K562 (cell line): ENCODE results near the gene PRDM11.

Source experiments
- EP300 ChIP-seq: IDR thresholded peaks from 2 replicates; pipeline ENCODE4 v1.6.1; 2012; ENCODE audit warnings: low read length, improper control_type of control experiment
- EZH2 ChIP-seq: IDR thresholded peaks from 2 replicates; pipeline ENCODE4 v1.6.1; 2012; ENCODE audit warnings: low read depth, mild to moderate bottlenecking, inconsistent platforms, low read length, borderline replicate concordance
- ZNF778 ChIP-seq: fragments of 450-650 bp; formaldehyde crosslinking; IDR thresholded peaks from 2 replicates; pipeline ENCODE4 v1.4.0; 2020; ENCODE audit warnings: mild to moderate bottlenecking, moderate library complexity
- TF ChIP-seq, protein P1 (sequence below), 3 experiments: IDR thresholded peaks in 2 of 3; conservative IDR thresholded peaks in 1 of 3; 2 replicates each; pipeline ENCODE4 v1.5.1; 2011 to 2012; ENCODE audit warnings: low read length in 3 of 3, mild to moderate bottlenecking in 3 of 3, control low read depth in 2 of 3, improper control_type of control experiment in 1 of 3, inconsistent platforms in 1 of 3, low read depth in 1 of 3, mixed read lengths in 1 of 3, moderate library complexity in 1 of 3; ENCODE audit not compliant: insufficient read depth in 2 of 3
- TF ChIP-seq, protein P2 (sequence below), 2 experiments: fragments of 450-650 bp in 1 of 2; sonication (generic) in 1 of 2; formaldehyde crosslinking in 1 of 2; IDR thresholded peaks; 2 replicates each; pipeline versions ENCODE4 v1.7.1 to v1.9.0; 2016 to 2022; ENCODE audit warnings: inconsistent platforms in 1 of 2, mild to moderate bottlenecking in 1 of 2, missing genetic modification reagents in 1 of 2

- TF ChIP-seq, protein P1, sequence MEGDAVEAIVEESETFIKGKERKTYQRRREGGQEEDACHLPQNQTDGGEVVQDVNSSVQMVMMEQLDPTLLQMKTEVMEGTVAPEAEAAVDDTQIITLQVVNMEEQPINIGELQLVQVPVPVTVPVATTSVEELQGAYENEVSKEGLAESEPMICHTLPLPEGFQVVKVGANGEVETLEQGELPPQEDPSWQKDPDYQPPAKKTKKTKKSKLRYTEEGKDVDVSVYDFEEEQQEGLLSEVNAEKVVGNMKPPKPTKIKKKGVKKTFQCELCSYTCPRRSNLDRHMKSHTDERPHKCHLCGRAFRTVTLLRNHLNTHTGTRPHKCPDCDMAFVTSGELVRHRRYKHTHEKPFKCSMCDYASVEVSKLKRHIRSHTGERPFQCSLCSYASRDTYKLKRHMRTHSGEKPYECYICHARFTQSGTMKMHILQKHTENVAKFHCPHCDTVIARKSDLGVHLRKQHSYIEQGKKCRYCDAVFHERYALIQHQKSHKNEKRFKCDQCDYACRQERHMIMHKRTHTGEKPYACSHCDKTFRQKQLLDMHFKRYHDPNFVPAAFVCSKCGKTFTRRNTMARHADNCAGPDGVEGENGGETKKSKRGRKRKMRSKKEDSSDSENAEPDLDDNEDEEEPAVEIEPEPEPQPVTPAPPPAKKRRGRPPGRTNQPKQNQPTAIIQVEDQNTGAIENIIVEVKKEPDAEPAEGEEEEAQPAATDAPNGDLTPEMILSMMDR (IDR thresholded peaks at IDR 0.05 in 2 of 3, conservative IDR thresholded peaks at IDR 0.05 in 1 of 3; ENCODE audit: insufficient read depth in 2 of 3, low read depth in 1 of 3, low read length in 3 of 3): no peak
- TF ChIP-seq EP300 (no peak), ZNF778 (CRISPR knock-in tag) (no peak), EZH2 (no peak)
- TF ChIP-seq, protein P2, sequence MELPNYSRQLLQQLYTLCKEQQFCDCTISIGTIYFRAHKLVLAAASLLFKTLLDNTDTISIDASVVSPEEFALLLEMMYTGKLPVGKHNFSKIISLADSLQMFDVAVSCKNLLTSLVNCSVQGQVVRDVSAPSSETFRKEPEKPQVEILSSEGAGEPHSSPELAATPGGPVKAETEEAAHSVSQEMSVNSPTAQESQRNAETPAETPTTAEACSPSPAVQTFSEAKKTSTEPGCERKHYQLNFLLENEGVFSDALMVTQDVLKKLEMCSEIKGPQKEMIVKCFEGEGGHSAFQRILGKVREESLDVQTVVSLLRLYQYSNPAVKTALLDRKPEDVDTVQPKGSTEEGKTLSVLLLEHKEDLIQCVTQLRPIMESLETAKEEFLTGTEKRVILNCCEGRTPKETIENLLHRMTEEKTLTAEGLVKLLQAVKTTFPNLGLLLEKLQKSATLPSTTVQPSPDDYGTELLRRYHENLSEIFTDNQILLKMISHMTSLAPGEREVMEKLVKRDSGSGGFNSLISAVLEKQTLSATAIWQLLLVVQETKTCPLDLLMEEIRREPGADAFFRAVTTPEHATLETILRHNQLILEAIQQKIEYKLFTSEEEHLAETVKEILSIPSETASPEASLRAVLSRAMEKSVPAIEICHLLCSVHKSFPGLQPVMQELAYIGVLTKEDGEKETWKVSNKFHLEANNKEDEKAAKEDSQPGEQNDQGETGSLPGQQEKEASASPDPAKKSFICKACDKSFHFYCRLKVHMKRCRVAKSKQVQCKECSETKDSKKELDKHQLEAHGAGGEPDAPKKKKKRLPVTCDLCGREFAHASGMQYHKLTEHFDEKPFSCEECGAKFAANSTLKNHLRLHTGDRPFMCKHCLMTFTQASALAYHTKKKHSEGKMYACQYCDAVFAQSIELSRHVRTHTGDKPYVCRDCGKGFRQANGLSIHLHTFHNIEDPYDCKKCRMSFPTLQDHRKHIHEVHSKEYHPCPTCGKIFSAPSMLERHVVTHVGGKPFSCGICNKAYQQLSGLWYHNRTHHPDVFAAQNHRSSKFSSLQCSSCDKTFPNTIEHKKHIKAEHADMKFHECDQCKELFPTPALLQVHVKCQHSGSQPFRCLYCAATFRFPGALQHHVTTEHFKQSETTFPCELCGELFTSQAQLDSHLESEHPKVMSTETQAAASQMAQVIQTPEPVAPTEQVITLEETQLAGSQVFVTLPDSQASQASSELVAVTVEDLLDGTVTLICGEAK (IDR thresholded peaks at IDR 0.05): no peak
- TF ChIP-seq, protein P2 (CRISPR knock-in tag; IDR thresholded peaks at IDR 0.05): no peak
Measured at GRCh38 chr11:45105984-45106375, 40.5 kb upstream of the PRDM11 start.
